HG03025 (cell line): ENCODE measurements around the gene PSKH1.
"Not testable (repeated sequence)": the region's sequence is repeated elsewhere in the genome, so short reads cannot be mapped to it uniquely, and the experiment has no call there.

ENCODE experiments used
- ATAC-seq: cut with Tn5 transposase; IDR thresholded peaks from one replicate; pipeline ENCODE4 v1.9.1; 2021; ENCODE audit warnings: mild to moderate bottlenecking, moderate library complexity; ENCODE audit not compliant: unreplicated experiment, low FRiP score

PSKH1 gene

GRCh38 chr16:67885545-67885944, 7.5 kb upstream of the PSKH1 start:
- no peak for ATAC-seq

GRCh38 chr16:67885976-67886375, 7.1 kb upstream of the PSKH1 start:
- ATAC-seq: no peak

GRCh38 chr16:67886387-67886786, 6.7 kb upstream of the PSKH1 start:
- no peak for ATAC-seq

- ATAC-seq: no peak
Observed at GRCh38 chr16:67888331-67888730, 4.7 kb upstream of the PSKH1 start.

- no peak for ATAC-seq
Observed at GRCh38 chr16:67892375-67892774, 679 bp upstream of the PSKH1 start.

- no peak for ATAC-seq
Observed at GRCh38 chr16:67893743-67894399, 817 bp downstream of the PSKH1 start.

GRCh38 chr16:67897231-67897630, 4.2 kb downstream of the PSKH1 start:
- ATAC-seq: no peak

GRCh38 chr16:67901734-67902133, 8.7 kb downstream of the PSKH1 start:
- ATAC-seq: no peak

- ATAC-seq: no peak
Observed at GRCh38 chr16:67902831-67903230, 9.8 kb downstream of the PSKH1 start.

GRCh38 chr16:67907397-67908180, 14.5 kb downstream of the PSKH1 start:
- no peak for ATAC-seq

- ATAC-seq: no peak
Observed at GRCh38 chr16:67909056-67909742, 16.1 kb downstream of the PSKH1 start.

- no peak for ATAC-seq
Observed at GRCh38 chr16:67910158-67910557, 17.1 kb downstream of the PSKH1 start.

GRCh38 chr16:67914758-67915495, 21.9 kb downstream of the PSKH1 start:
- ATAC-seq: no peak

- ATAC-seq: not testable (repeated sequence)
Observed at GRCh38 chr16:67915496-67915769, 22.4 kb downstream of the PSKH1 start.

- ATAC-seq: no peak
Observed at GRCh38 chr16:67915831-67916723, 23.0 kb downstream of the PSKH1 start.

- no peak for ATAC-seq
Observed at GRCh38 chr16:67917140-67917851, 24.2 kb downstream of the PSKH1 start.

- no peak for ATAC-seq
Observed at GRCh38 chr16:67917852-67918236, 24.8 kb downstream of the PSKH1 start.

GRCh38 chr16:67919622-67920221, 26.7 kb downstream of the PSKH1 start:
- no peak for ATAC-seq

GRCh38 chr16:67922221-67922620, 29.2 kb downstream of the PSKH1 start:
- no peak for ATAC-seq
